ENCODE measurements around the gene FRMD7.

- TF ChIP-seq CTCF (IDR thresholded peaks at IDR 0.05) (no peak), POLR2A (IDR thresholded peaks at IDR 0.05) (no peak), EP300 (IDR thresholded peaks at IDR 0.05) (no peak)
Observed at GRCh38 chrX:132031867-132032266, 96.0 kb downstream of the FRMD7 start.

All from gastroesophageal sphincter (tissue), 3 donors.